Body of pancreas (tissue), 4 donors: ENCODE results near the gene NUP210L.

Source experiments
- POLR2A ChIP-seq, 3 donors: fragments of 450-650 bp; IDR thresholded peaks; one replicate each; pipeline ENCODE4 v1.6.1; 2016; ENCODE audit warnings: antibody characterized with exemption in 3 of 3, mild to moderate bottlenecking in 2 of 3
- TF ChIP-seq, protein P1 (sequence below), 7 experiments: fragments of 450-650 bp in 4 of 7; fragments of 200-600 bp in 3 of 7; sonication (generic) in 3 of 7; IDR thresholded peaks; one replicate each; pipeline ENCODE4 v1.5.1; 2016 to 2019; ENCODE audit warnings: antibody characterized with exemption in 7 of 7

DNA sequence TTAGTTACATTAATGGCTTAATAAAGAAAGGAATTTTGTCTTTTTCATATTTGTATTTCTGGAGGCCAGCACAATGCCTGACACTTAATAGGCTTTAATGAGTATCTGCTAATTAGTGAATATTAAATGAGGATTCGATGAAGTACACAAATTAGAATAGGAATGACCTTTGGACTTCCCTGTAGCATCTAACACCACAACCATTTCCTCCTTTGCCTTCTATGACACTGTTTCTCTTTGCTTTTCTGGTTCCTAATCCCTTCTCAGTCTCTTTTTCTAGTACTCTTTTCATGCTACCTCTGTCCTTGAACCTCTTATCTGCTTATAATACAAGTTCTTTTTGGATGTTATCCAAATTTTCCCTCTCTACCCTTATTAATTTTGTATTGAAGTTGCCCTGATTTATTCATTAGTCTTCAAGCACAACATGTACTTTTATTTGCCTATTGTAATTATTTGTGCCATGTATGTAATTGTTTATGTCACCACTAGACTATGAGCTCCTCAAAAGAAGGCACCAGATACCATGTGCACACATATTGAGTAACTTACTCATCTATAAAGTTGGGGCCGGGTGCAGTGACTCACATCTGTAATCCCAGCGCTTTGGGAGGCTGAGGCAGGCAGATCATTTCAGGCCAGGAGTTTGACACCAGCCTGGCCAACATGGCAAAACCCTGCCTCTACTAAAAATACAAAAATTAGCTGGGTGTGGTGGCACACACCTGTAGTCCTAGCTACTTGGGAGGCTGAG lies 140.5 kb downstream of the NUP210L start:
- TF ChIP-seq, protein P1, sequence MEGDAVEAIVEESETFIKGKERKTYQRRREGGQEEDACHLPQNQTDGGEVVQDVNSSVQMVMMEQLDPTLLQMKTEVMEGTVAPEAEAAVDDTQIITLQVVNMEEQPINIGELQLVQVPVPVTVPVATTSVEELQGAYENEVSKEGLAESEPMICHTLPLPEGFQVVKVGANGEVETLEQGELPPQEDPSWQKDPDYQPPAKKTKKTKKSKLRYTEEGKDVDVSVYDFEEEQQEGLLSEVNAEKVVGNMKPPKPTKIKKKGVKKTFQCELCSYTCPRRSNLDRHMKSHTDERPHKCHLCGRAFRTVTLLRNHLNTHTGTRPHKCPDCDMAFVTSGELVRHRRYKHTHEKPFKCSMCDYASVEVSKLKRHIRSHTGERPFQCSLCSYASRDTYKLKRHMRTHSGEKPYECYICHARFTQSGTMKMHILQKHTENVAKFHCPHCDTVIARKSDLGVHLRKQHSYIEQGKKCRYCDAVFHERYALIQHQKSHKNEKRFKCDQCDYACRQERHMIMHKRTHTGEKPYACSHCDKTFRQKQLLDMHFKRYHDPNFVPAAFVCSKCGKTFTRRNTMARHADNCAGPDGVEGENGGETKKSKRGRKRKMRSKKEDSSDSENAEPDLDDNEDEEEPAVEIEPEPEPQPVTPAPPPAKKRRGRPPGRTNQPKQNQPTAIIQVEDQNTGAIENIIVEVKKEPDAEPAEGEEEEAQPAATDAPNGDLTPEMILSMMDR (IDR thresholded peaks at IDR 0.05): no peak
- TF ChIP-seq POLR2A (IDR thresholded peaks at IDR 0.05): no peak
